Tibial nerve (tissue), 4 donors: ENCODE data around the gene SLC25A27.

ENCODE experiments used
- EP300 ChIP-seq, 2 donors: sonication (generic); formaldehyde crosslinking; IDR thresholded peaks; one replicate each; pipeline ENCODE4 v1.6.1; 2017; ENCODE audit warnings: antibody characterized with exemption in 2 of 2, mild to moderate bottlenecking in 1 of 2
- POLR2A ChIP-seq, 2 donors: fragments of 450-650 bp; IDR thresholded peaks; one replicate each; pipeline ENCODE4 v1.6.1; 2017; ENCODE audit warnings: antibody characterized with exemption in 2 of 2, mild to moderate bottlenecking in 2 of 2, moderate library complexity in 2 of 2
- TF ChIP-seq, protein P1 (sequence below), 5 experiments: fragments of 200-600 bp in 3 of 5; fragments of 450-650 bp in 2 of 5; sonication (generic) in 3 of 5; IDR thresholded peaks; one replicate each; pipeline ENCODE4 v1.5.1; 2016 to 2019; ENCODE audit warnings: antibody characterized with exemption in 5 of 5, mild to moderate bottlenecking in 3 of 5, moderate library complexity in 2 of 5

DNA sequence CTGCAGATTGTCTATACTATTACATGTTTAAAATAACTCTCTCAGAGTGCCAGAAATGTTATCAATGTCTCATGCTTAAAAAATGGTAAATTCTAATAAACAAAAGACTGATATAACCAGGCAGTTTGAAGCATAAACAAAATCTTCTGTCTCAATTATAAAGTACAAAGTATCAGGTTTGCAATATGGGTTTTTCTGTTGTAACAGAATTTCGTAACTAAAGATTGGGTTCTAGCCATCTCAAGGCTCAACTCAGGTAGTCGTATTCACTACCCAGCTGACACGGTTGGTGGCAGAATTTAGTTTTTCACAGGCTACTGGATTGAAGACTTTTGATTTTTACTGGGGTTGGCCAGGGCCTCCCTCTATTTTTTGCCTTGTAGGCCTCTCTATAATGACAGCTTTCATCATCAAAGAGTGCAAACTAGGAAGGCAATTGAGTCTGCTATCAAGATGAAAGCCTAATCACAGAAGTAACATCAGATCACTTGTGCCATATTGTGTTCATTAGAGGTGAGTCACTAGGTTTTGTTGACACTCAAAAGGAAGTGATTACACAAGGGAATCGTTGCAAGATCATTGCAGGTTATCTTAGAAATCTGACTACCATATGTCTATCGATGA, 3.8 kb upstream of the SLC25A27 start:
- TF ChIP-seq POLR2A (IDR thresholded peaks at IDR 0.05) (no peak), EP300 (IDR thresholded peaks at IDR 0.05) (no peak)
- TF ChIP-seq, protein P1, sequence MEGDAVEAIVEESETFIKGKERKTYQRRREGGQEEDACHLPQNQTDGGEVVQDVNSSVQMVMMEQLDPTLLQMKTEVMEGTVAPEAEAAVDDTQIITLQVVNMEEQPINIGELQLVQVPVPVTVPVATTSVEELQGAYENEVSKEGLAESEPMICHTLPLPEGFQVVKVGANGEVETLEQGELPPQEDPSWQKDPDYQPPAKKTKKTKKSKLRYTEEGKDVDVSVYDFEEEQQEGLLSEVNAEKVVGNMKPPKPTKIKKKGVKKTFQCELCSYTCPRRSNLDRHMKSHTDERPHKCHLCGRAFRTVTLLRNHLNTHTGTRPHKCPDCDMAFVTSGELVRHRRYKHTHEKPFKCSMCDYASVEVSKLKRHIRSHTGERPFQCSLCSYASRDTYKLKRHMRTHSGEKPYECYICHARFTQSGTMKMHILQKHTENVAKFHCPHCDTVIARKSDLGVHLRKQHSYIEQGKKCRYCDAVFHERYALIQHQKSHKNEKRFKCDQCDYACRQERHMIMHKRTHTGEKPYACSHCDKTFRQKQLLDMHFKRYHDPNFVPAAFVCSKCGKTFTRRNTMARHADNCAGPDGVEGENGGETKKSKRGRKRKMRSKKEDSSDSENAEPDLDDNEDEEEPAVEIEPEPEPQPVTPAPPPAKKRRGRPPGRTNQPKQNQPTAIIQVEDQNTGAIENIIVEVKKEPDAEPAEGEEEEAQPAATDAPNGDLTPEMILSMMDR (IDR thresholded peaks at IDR 0.05): no peak
